ENCODE measurements around the gene RINT1. TPM values are rescaled to one million over a fixed set of nuclear protein-coding genes. Genes with fewer than 3 reads are reported as not detected.

RINT1 gene
- total and polyA plus RNA-seq, 2 of the 13 experiments (the other 11 are each of a cell fraction or from before 2014, with no cell fraction given): 14.7 to 19.3 TPM

- TF ChIP-seq CREM (IDR thresholded peaks at IDR 0.05) (peak; percentile 58; the same call in 1 of the 2 replicates), CREM (CRISPR knock-in tag; IDR thresholded peaks at IDR 0.05) (no peak), ZBTB2 (CRISPR knock-in tag; IDR thresholded peaks at IDR 0.05; ENCODE audit: low read depth) (peak; percentile 65; the same call in 1 of the 2 replicates), GATA4 (IDR thresholded peaks at IDR 0.05; ENCODE audit: borderline replicate concordance, low read depth) (0 out of 2 replicates have a peak, but pooled peaks have one; percentile 35), TMF1 (CRISPR knock-in tag; IDR thresholded peaks at IDR 0.05; ENCODE audit: low read depth) (peak; percentile 36; the same call in 1 of the 2 replicates), SRF (IDR thresholded peaks at IDR 0.05; ENCODE audit: low read depth, low read length) (no peak), MXI1 (IDR thresholded peaks at IDR 0.05; ENCODE audit: borderline replicate concordance, low read depth, low read length) (peak; percentile 76; the same call in 1 of the 3 replicates), FOXA1 (IDR thresholded peaks at IDR 0.05) (no peak), FOXA1 (CRISPR knock-in tag; IDR thresholded peaks at IDR 0.05) (no peak; the same call in 1 of the 2 replicates), RFX5 (IDR thresholded peaks at IDR 0.05; ENCODE audit: low read depth, low read length) (0 out of 2 replicates have a peak, but pooled peaks have one; percentile 16), MAZ (IDR thresholded peaks at IDR 0.05; ENCODE audit: borderline replicate concordance, low read depth, low read length) (peak; percentile 54; the same call in 1 of the 2 replicates), MAZ (CRISPR knock-in tag; IDR thresholded peaks at IDR 0.05; ENCODE audit: low read depth) (peak; percentile 75; the same call in 1 of the 2 replicates), IKZF5 (CRISPR knock-in tag; IDR thresholded peaks at IDR 0.05) (peak; percentile 88), MTF2 (CRISPR knock-in tag; IDR thresholded peaks at IDR 0.05; ENCODE audit: borderline replicate concordance) (peak; percentile 69; the same call in 1 of the 2 replicates), ZZZ3 (CRISPR knock-in tag; IDR thresholded peaks at IDR 0.05; ENCODE audit: borderline replicate concordance) (peak; percentile 90; the same call in 1 of the 2 replicates), ZNF878 (CRISPR knock-in tag; IDR thresholded peaks at IDR 0.05) (0 out of 2 replicates have a peak, but pooled peaks have one; percentile 65), ZNF792 (CRISPR knock-in tag; IDR thresholded peaks at IDR 0.05) (peak; percentile 91), SKI (IDR thresholded peaks at IDR 0.05; ENCODE audit: partially characterized antibody) (peak; percentile 38), HMGXB3 (CRISPR knock-in tag; IDR thresholded peaks at IDR 0.05; ENCODE audit: borderline replicate concordance) (peak; percentile 49; the same call in 1 of the 2 replicates), ZSCAN31 (CRISPR knock-in tag; IDR thresholded peaks at IDR 0.05; ENCODE audit: low read depth) (peak; percentile 52; the same call in 1 of the 2 replicates), ZNF83 (CRISPR knock-in tag; IDR thresholded peaks at IDR 0.05; ENCODE audit: borderline replicate concordance) (no peak), ZSCAN25 (CRISPR knock-in tag; IDR thresholded peaks at IDR 0.05) (peak; percentile 67; the same call in 1 of the 2 replicates), ATF7-NPFF (CRISPR knock-in tag; IDR thresholded peaks at IDR 0.05; ENCODE audit: low read depth) (peak; percentile 24; the same call in 1 of the 2 replicates)
Observed at GRCh38 chr7:105531792-105532671, at the start of gene RINT1 (continued).
